CD4-positive, CD25-positive, alpha-beta regulatory T cell (primary cell): ENCODE measurements around the gene SEZ6L. TPM values are rescaled to one million over a fixed set of nuclear protein-coding genes. Genes with fewer than 3 reads are reported as not detected.

Source experiments
- ATAC-seq, 2 donors: fragments of 150-1000 bp; cut with Tn5 transposase; one replicate each; pipeline ENCODE4 v1.10.0; 2021; ENCODE audit warnings: low read depth in 2 of 2, moderate number of reproducible peaks in 2 of 2, moderate library complexity in 1 of 2
- DNase-seq, 3 donors: peaks; one replicate each; pipeline versions ENCODE4 v3.0.0 to v3.0.0-alpha.2; 2012 to 2022; ENCODE audit warnings: mixed read lengths in 1 of 3
- H3K27ac ChIP-seq: one replicate; pipeline ENCODE4 v1.7.0; 2013; ENCODE audit warnings: mild to moderate bottlenecking, low read length; ENCODE audit not compliant: insufficient read depth, poor library complexity, severe bottlenecking
- H3K27me3 ChIP-seq: one replicate; pipeline ENCODE4 v1.7.0; 2013; ENCODE audit warnings: low read length; ENCODE audit not compliant: control insufficient read depth, insufficient read depth
- H3K36me3 ChIP-seq: one replicate; pipeline ENCODE4 v1.7.0; 2013; ENCODE audit warnings: mild to moderate bottlenecking, low read length, moderate library complexity; ENCODE audit not compliant: control insufficient read depth, insufficient read depth
- H3K4me1 ChIP-seq: 2 replicates; pipeline ENCODE4 v1.7.0; 2013; ENCODE audit warnings: mild to moderate bottlenecking, low read length; ENCODE audit not compliant: insufficient read depth, control insufficient read depth, poor library complexity, severe bottlenecking
- H3K4me3 ChIP-seq: one replicate; pipeline ENCODE4 v1.7.0; 2013; ENCODE audit warnings: low read depth, mild to moderate bottlenecking, low read length, moderate library complexity
- H3K9me3 ChIP-seq, 2 experiments: 1 replicate in 1 of 2; 2 replicates in 1 of 2; pipeline ENCODE4 v1.7.0; 2013; ENCODE audit warnings: low read length in 2 of 2, mild to moderate bottlenecking in 1 of 2, moderate library complexity in 1 of 2; ENCODE audit not compliant: control insufficient read depth in 2 of 2
- H3K27ac Mint-ChIP-seq, 3 donors: one replicate each; pipeline ENCODE4 v1.8.0; 2020 to 2022; ENCODE audit warnings: mild to moderate bottlenecking in 3 of 3, mixed read lengths in 3 of 3, moderate library complexity in 2 of 3
- H3K27me3 Mint-ChIP-seq: one replicate; pipeline ENCODE4 v1.8.0; 2022; ENCODE audit warnings: mild to moderate bottlenecking, mixed read lengths
- H3K36me3 Mint-ChIP-seq: one replicate; pipeline ENCODE4 v1.8.0; 2020; ENCODE audit warnings: mixed read lengths
- H3K4me1 Mint-ChIP-seq, 4 donors: one replicate each; pipeline ENCODE4 v1.8.0; 2020 to 2022; ENCODE audit warnings: mixed read lengths in 4 of 4, mild to moderate bottlenecking in 1 of 4
- H3K4me3 Mint-ChIP-seq, 4 donors: one replicate each; pipeline ENCODE4 v1.8.0; 2020 to 2022; ENCODE audit warnings: mild to moderate bottlenecking in 4 of 4, mixed read lengths in 4 of 4, moderate library complexity in 3 of 4
- H3K9me3 Mint-ChIP-seq, 7 donors: one replicate each; pipeline ENCODE4 v1.8.0; 2020 to 2022; ENCODE audit warnings: mixed read lengths in 7 of 7, mild to moderate bottlenecking in 3 of 7, moderate library complexity in 2 of 7
- polyA plus RNA-seq, 4 donors: library from polyadenylated mRNA; unstranded; fragments of 300-500 nt; fragmentation: Illumina TruSeq; gene quantifications; one replicate each; pipeline ENCODE4 v1.2.3, GENCODE V29; 2021
- total RNA-seq: library from RNA; stranded (reverse); gene quantifications from one replicate; pipeline ENCODE4 v1.2.3, GENCODE V29; 2022

The SEZ6L gene
- total and polyA plus RNA-seq, 5 donors from 2014 or later, result not detected

DNA sequence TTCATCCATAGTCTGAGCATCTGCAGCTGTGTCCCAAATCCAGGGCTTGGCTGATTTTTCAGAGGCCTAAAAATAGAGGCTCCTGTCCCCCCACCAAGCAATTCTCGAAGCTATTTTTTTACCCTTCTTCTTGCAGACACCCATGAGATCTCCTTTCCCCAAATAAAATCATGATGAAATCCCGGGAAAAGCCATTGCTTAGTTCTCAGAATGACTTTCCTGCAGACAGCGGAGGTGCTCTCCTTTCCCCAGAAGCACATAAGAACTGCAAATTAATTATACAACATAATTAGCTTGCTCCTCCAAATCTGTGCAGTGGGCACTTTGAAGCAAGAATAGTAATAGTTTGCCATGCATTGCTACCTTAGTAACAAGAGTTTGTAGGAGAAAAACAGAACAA lies 176.2 kb downstream of the SEZ6L start:
- Mint-ChIP-seq H3K9me3 (peaks cover 0 to 5% (median 0%) of the 10 kb centered on the region in 7 donors), H3K4me1 (no peaks in the 10 kb centered on the region), H3K27me3 (peaks cover 25% of the 10 kb centered on the region)

DNA sequence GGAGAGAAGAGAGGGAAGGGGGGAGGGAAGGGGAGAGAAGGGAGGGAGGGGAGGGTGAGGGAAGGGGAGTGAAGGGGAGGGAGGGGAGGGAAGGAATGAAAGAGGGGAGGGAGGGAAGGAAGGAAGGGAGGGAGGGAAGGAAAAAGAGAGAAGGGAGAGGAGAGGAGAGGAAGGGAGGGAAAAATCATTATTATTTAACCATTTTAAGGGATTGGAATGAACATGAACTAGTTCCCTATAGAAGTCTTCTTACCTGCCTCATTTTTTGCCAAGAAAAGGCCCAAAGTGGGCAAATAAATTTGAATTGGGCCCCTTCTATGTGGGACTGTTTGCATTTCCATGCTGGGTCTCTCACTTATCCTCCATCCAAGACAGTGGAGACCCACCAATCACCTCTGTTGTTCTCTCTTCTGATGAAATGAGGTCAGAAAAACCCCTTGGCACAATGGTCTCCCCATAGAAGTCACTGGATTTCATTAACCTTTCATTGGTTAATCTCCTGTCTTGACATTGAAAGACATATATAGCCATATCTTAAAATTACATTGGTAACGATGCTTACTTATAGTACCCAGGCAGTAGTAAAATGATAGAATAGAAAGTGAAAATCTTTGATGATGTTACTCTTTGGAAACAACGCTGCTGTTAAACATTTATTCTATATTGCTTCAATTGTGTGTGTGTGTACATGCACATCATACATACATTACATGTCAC lies 179.7 kb downstream of the SEZ6L start:
- no peak overlapping the region for H3K4me3 Mint-ChIP-seq
- Histone ChIP-seq H3K4me3 (no peak overlapping the region), H3K9me3 (no peaks in the 10 kb centered on the region), H3K4me1 (no peaks in the 10 kb centered on the region), H3K27ac (no peak overlapping the region), H3K36me3 (no peaks in the 10 kb centered on the region), H3K27me3 (peaks cover 6% of the 10 kb centered on the region)
- H3K9me3 Mint-ChIP-seq, result peaks cover 0 to 2% (median 0%) of the 10 kb centered on the region in 7 donors
- DNase-seq (no peak), ATAC-seq (no peak)
- H3K27ac Mint-ChIP-seq, result no peak overlapping the region
- H3K4me1 Mint-ChIP-seq, result no peaks in the 10 kb centered on the region
- no peaks in the 10 kb centered on the region for H3K36me3 Mint-ChIP-seq
- H3K27me3 Mint-ChIP-seq, result peaks cover 11% of the 10 kb centered on the region

More for the DNA sequence above, 176.2 kb downstream of the SEZ6L start:
- Mint-ChIP-seq H3K36me3 (no peaks in the 10 kb centered on the region), H3K27ac (no peak overlapping the region), H3K4me3 (no peak overlapping the region)
- H3K4me3 ChIP-seq, result no peak overlapping the region
- no peak for DNase-seq
- H3K36me3 ChIP-seq, result no peaks in the 10 kb centered on the region
- ATAC-seq, result no peak
- peaks cover 4% of the 10 kb centered on the region for H3K27me3 ChIP-seq
- H3K27ac ChIP-seq, result no peak overlapping the region
- H3K9me3 ChIP-seq, result no peaks in the 10 kb centered on the region
- no peaks in the 10 kb centered on the region for H3K4me1 ChIP-seq

DNA sequence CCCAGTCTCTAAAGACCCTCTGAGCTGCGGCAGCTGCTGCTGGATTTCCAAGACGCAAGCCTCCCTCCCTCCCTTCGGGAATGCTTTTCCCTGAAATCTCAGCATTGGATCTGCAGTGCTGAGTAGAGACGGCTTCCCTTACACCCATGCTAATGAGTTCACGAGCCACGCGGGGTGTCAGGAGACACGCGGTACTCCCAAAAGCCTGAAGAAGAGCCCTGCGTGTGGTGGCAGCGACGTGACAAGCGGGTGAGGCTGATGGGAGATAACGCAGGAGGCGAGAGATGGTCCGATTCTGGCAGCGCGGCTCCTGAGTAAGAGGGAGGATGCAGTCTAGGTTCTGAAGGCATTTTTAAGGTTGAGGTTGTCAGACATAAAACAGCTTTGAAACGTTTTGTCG lies 185.4 kb downstream of the SEZ6L start:
- Mint-ChIP-seq H3K4me3 (no peak overlapping the region), H3K27ac (no peak overlapping the region), H3K36me3 (no peaks in the 10 kb centered on the region), H3K27me3 (no peaks in the 10 kb centered on the region), H3K9me3 (peaks cover 0 to 2% (median 0%) of the 10 kb centered on the region in 7 donors), H3K4me1 (no peaks in the 10 kb centered on the region)
- no peak for ATAC-seq
- Histone ChIP-seq H3K9me3 (no peaks in the 10 kb centered on the region), H3K27me3 (peaks cover 3% of the 10 kb centered on the region), H3K4me3 (no peak overlapping the region), H3K4me1 (no peaks in the 10 kb centered on the region), H3K27ac (no peak overlapping the region), H3K36me3 (no peaks in the 10 kb centered on the region)
- DNase-seq, result no peak

DNA sequence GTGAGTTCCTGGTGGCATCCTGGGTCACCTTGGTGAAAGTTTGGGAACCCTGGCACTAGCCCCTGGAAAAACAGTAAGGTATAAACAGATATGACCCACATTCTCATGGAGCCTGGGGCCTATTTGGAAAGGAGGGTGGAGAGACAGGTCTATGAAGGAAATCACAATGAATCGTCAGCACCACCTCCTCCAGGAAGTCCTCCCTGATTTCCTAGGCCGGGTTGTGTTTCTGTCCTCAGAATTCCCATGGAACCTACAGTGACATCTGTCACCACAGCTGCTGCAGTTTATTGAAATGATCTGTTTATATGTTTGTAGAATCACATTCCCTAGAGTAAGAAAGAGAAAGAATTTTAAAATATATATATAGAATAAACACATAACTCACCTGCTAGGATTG lies 188.0 kb downstream of the SEZ6L start:
- Mint-ChIP-seq H3K9me3 (peaks cover 0 to 2% (median 0%) of the 10 kb centered on the region in 7 donors), H3K4me1 (peaks cover 6 to 7% (median 6%) of the 10 kb centered on the region in 4 donors), H3K36me3 (no peaks in the 10 kb centered on the region), H3K27me3 (peaks cover 11% of the 10 kb centered on the region), H3K27ac (no peak overlapping the region), H3K4me3 (no peak overlapping the region)
- ATAC-seq (no peak), DNase-seq (no peak)
- no peak overlapping the region for H3K27ac ChIP-seq
- peaks cover 5% of the 10 kb centered on the region for H3K27me3 ChIP-seq
- no peak overlapping the region for H3K4me3 ChIP-seq
- no peaks in the 10 kb centered on the region for H3K36me3 ChIP-seq
- H3K4me1 ChIP-seq, result peaks cover 4% of the 10 kb centered on the region
- no peaks in the 10 kb centered on the region for H3K9me3 ChIP-seq

DNA sequence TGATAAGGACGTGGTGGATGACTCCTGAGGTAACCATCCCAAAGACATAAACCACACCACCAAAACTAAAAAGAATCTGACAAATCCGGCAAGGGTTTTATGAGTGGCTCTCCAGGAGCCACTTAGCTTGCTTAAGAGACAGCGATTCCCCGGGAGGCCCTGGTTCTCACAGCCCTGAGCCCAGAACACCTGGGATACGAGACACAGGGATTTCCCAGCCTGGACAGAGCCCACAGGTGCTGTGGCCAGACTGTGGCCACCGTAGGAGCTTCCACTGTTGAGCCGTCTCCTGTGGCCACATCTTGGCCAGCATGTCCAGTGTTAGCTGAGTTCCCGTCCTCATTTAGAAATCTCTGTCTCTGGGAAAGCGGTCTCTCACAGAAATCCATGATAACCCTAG lies 188.6 kb downstream of the SEZ6L start:
- H3K27me3 ChIP-seq, result peaks cover 5% of the 10 kb centered on the region
- H3K27ac Mint-ChIP-seq, result no peak overlapping the region
- H3K4me3 Mint-ChIP-seq, result no peak overlapping the region
- DNase-seq (no peak), ATAC-seq (no peak)
- H3K4me3 ChIP-seq, result no peak overlapping the region
- H3K4me1 Mint-ChIP-seq, result peaks cover 6 to 7% (median 6%) of the 10 kb centered on the region in 4 donors
- H3K4me1 ChIP-seq, result peaks cover 4% of the 10 kb centered on the region
- no peaks in the 10 kb centered on the region for H3K36me3 ChIP-seq
- peaks cover 11% of the 10 kb centered on the region for H3K27me3 Mint-ChIP-seq
- peaks cover 0 to 2% (median 0%) of the 10 kb centered on the region in 7 donors for H3K9me3 Mint-ChIP-seq
- H3K36me3 Mint-ChIP-seq, result no peaks in the 10 kb centered on the region
- no peaks in the 10 kb centered on the region for H3K9me3 ChIP-seq
- H3K27ac ChIP-seq, result no peak overlapping the region

DNA sequence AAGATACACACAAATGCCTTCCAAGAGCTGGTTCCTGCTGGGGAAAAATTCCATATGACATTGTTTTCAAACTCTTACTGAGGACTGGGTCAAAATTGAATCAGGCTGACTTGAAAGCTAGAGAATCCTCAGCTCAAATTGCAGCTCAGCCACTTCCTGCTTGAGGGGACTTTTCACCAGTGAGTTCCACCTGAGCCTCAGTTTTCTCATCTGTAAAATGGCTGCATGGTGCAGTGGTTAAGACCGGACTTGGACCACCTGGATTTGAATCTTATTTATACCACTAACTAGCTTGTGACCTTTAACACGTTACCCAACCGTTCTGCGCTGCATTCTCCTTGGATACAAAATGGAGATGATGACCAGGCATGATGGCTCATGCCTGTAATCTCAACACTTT lies 189.9 kb downstream of the SEZ6L start:
- ATAC-seq (no peak), DNase-seq (no peak)
- no peak overlapping the region for H3K4me3 Mint-ChIP-seq
- peaks cover 4% of the 10 kb centered on the region for H3K4me1 ChIP-seq
- H3K27ac Mint-ChIP-seq, result no peak overlapping the region
- H3K4me1 Mint-ChIP-seq, result peaks cover 6 to 7% (median 6%) of the 10 kb centered on the region in 4 donors
- H3K36me3 Mint-ChIP-seq, result no peaks in the 10 kb centered on the region
- H3K36me3 ChIP-seq, result no peaks in the 10 kb centered on the region
- peaks cover 0 to 1% (median 0%) of the 10 kb centered on the region in 7 donors for H3K9me3 Mint-ChIP-seq
- no peak overlapping the region for H3K27ac ChIP-seq
- H3K9me3 ChIP-seq, result no peaks in the 10 kb centered on the region
- no peak overlapping the region for H3K4me3 ChIP-seq
- H3K27me3 ChIP-seq, result peaks cover 4% of the 10 kb centered on the region
- peaks cover 11% of the 10 kb centered on the region for H3K27me3 Mint-ChIP-seq

DNA sequence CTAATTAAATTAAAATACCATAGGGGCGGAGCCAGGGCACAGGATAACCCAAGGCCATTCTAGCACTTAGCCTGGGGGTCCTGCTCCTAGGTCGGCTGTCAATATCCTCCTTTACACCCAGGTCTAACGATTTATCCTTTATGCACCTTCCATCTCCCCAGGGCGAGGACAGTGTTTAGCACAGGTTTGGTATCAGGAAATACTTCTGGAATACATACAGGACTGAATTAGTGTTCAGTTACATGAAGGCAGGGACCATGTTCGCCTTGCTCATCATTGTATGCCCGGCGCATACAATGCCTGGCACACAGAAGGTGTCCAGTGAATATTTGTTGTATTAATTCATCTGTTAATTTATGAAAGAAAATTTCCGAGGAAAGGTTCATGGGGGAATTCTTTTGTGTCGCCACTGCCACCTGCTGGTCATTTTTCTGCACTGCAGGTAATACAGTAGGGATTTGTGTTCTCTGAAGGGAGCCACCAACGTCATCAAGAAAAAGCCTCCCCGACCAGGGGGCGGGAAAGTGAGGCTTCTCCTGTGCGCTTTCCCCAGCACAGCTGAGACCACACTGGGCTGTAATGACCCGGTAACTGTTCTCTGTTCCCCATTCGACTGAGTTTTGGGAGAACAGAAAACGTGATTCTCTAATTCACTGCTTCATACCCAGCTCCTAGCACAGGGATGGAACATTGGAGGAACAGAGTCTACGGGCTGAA lies 191.1 kb downstream of the SEZ6L start:
- ATAC-seq (peak in 1 of 2 donors; percentile 36), DNase-seq (peak; percentile 44 to 68 (median 48))
- peaks cover 4% of the 10 kb centered on the region for H3K4me1 ChIP-seq
- Mint-ChIP-seq H3K27me3 (peaks cover 11% of the 10 kb centered on the region), H3K4me1 (peaks cover 6 to 7% (median 6%) of the 10 kb centered on the region in 4 donors), H3K9me3 (no peaks in the 10 kb centered on the region), H3K36me3 (no peaks in the 10 kb centered on the region), H3K27ac (peak overlapping the region in 1 of 3 donors; percentile 49), H3K4me3 (no peak overlapping the region)
- H3K36me3 ChIP-seq, result no peaks in the 10 kb centered on the region
- H3K27me3 ChIP-seq, result peaks cover 4% of the 10 kb centered on the region
- H3K4me3 ChIP-seq, result no peak overlapping the region
- no peak overlapping the region for H3K27ac ChIP-seq
- no peaks in the 10 kb centered on the region for H3K9me3 ChIP-seq
